ENCODE data around the gene INCENP.

Gene INCENP

DNA sequence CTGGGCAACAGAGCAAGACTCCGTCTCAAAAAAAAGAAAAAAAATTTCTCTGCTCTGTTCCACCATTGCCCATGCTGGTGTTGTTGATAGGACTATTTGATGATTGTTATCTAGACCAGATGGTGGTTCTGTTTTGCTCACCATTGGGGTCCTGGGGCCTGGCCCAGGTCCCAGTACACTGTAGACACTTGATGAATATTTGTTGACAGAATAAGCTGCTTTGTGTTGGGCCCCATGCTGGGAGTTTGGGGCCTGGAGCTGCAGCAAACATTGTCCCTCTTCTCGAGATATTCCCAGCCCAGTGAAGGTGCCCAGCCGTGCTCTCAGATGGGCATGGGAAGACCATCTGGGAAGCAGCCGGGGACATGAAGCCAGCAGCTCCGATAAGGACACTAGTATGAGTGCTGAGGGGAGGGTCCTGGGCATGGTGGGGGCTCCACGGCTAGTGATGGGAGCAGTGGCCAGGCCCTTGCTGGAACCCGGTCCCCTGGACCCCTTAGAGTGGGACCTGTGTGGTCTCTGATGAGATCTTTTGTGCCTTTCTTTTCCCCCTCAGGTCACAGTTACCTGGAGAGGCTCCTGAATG, 13.6 kb downstream of the INCENP start:
- DNase-seq (ENCODE audit: low read depth in 2 of 2) = no peak

DNA sequence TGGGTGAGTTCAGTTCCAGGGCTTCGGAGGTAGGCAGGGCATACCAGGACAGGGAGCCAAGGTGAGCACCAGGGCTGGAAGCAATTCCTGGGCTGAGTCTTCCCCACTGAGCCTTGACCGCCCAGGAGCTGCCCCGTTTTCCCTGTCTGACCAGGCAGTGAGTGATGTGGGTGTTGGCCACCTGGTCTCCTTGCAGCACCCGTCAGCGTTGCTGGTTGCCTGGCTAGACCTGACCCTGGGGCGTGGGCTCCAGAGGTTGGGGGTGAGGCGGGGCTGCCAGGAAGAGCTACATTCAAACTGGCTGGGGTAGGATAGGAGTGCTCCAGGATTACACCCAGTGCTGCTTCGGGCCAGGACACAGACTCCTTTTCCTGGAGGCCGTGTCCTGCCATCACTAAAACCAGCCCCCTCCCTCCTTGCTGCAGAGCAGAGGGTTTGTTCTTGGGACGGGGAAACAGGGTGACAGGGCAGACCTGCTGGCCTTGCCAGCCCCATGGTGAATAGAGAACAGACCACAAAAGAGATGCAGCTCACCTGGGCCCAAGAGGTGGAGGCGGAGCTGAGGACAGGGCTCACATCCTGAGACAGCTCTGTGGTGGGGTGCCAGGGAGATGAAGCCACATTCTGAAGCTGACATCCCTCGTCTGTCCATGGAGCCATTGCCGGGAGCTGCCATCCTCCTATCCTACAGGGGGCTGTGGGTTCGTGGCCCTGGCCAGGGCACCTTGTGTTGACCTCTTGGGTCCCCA, 14.2 kb downstream of the INCENP start:
- H3K4me3 ChIP-seq (replicated peaks in 1 of 2; ENCODE audit: low read depth in 2 of 2, low read length in 2 of 2) = no peak overlapping the region
- TF ChIP-seq, protein P1, sequence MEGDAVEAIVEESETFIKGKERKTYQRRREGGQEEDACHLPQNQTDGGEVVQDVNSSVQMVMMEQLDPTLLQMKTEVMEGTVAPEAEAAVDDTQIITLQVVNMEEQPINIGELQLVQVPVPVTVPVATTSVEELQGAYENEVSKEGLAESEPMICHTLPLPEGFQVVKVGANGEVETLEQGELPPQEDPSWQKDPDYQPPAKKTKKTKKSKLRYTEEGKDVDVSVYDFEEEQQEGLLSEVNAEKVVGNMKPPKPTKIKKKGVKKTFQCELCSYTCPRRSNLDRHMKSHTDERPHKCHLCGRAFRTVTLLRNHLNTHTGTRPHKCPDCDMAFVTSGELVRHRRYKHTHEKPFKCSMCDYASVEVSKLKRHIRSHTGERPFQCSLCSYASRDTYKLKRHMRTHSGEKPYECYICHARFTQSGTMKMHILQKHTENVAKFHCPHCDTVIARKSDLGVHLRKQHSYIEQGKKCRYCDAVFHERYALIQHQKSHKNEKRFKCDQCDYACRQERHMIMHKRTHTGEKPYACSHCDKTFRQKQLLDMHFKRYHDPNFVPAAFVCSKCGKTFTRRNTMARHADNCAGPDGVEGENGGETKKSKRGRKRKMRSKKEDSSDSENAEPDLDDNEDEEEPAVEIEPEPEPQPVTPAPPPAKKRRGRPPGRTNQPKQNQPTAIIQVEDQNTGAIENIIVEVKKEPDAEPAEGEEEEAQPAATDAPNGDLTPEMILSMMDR (IDR thresholded peaks at IDR 0.05; ENCODE audit: low read depth, low read length) = no peak
- DNase-seq (ENCODE audit: low read depth in 2 of 2) = no peak

More for the DNA sequence above, 13.6 kb downstream of the INCENP start:
- TF ChIP-seq, protein P1 (IDR thresholded peaks at IDR 0.05; ENCODE audit: low read depth, low read length) = no peak
- no peak overlapping the region for H3K4me3 ChIP-seq (replicated peaks in 1 of 2; ENCODE audit: low read depth in 2 of 2, low read length in 2 of 2)

DNA sequence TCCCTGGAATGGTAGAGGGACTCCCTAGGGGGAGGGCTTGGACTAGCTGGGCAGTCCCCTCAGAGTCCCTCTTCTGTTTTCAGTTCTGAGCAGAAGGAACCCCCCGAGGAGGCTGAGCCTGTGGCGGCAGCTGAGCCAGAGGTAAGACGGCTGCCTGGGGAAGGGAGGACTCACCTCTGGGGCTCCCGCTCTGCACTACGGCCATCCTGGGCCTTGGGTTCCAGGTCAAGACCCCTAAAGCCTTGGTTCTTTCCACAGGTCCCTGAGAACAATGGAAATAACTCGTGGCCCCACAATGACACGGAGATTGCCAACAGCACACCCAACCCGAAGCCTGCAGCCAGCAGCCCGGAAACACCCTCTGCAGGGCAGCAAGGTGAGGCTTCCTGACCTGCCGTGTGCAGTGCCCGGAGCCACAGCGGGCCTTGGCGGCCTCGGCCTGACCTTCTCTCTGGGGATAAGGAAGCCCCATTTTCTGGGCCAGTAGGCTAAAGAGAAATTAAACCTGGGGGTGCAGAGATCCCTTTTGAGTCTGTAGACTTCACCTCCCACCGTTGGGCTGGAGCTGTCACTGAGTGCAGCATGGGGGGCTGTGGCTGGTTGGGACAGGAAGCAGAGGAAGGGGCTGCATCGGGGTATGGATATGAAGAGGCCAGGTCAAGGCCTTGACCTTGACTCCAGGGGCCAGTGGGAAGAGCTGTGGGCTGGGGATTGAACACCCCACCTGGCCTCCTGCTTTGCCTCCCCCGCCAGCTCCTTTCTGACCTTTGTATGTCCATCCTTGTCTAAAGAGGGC, 15.0 kb downstream of the INCENP start:
- no peak for DNase-seq (ENCODE audit: low read depth in 2 of 2)
- TF ChIP-seq, protein P1 (IDR thresholded peaks at IDR 0.05; ENCODE audit: low read depth, low read length) = no peak
- H3K4me3 ChIP-seq (replicated peaks in 1 of 2; ENCODE audit: low read depth in 2 of 2, low read length in 2 of 2) = no peak overlapping the region

DNA sequence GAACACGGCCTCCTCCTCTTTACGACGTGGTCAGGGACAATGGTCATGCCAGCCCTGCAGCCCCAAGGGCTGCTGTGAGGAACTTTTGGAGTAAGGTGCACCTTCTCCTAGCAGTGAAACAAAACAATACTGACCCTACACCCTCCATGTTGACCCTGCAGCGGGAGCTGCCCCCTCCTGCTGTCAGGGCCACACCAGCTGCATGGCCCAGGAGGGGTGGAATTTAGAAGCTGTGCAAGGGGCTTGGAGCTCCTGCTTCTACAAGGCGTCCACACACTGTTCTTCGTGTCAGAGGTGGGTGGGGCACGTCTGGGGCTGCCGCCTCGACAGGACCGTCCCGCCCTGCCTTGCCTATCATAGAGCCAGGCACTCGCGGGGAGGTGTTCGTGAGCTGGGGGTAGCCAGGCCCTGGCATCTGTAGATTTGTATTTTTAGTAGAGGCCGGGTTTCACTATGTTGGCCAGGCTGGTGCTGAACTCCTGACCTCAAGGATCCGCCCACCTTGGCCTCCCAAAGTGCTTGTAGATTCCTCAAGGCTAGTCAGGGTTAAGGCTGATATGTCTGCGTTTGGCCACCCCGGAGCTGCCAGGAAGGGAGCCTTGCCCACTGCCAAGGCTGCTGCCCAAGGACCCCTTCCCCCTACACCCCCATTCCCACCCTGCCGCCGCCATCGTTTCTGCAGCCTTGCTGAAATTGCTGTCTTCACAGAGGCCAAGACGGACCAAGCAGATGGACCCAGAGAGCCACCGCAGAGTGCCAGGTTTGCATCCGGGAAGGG, 15.9 kb downstream of the INCENP start:
- TF ChIP-seq, protein P1 (IDR thresholded peaks at IDR 0.05; ENCODE audit: low read depth, low read length) = no peak
- H3K4me3 ChIP-seq (replicated peaks in 1 of 2; ENCODE audit: low read depth in 2 of 2, low read length in 2 of 2) = no peak overlapping the region
- no peak for DNase-seq (ENCODE audit: low read depth in 2 of 2)

DNA sequence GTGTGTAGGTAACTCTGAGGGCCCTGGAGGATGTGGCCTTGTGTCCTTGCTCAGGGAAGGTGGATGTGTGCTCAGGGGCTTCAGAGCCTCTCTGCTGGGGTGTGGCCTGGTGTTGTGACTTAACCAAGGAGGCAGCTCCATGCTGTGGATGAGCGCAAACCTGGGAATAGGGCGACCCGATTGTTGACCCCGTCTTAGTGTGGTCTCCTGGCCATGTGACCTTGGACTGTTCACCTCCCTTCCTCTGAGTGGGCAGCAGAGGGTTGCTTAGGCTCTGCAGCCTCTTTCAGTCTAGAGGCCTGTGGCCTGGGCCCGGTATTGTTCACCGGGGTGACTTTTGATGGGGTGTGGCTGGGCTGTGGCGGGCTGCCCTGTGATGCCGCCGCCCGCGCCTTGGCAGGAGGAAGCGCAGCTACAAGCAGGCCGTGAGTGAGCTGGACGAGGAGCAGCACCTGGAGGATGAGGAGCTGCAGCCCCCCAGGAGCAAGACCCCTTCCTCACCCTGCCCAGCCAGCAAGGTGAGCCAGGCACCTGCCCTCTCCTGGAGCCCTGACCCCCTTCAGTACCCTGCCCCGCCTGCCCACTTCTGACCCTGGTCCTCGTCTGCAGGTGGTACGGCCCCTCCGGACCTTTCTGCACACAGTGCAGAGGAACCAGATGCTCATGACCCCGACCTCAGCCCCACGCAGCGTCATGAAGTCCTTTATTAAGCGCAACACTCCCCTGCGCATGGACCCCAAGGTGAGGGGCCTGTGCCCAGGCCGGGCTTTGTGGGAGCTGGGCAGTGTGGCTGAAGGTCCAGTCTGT, 16.7 kb downstream of the INCENP start:
- H3K4me3 ChIP-seq (replicated peaks in 1 of 2; ENCODE audit: low read depth in 2 of 2, low read length in 2 of 2) = no peak overlapping the region
- TF ChIP-seq, protein P1 (IDR thresholded peaks at IDR 0.05; ENCODE audit: low read depth, low read length) = no peak
- no peak for DNase-seq (ENCODE audit: low read depth in 2 of 2)
